ENCODE data around the gene ASB3. TPM values are rescaled to one million over a fixed set of nuclear protein-coding genes. Genes with fewer than 3 reads are reported as not detected.
"Not testable (repeated sequence)": the region's sequence is repeated elsewhere in the genome, so short reads cannot be mapped to it uniquely, and the experiment has no call there.

Gene ASB3
- total RNA-seq, 1 experiment from 2014 or later: 12.9 TPM

DNA sequence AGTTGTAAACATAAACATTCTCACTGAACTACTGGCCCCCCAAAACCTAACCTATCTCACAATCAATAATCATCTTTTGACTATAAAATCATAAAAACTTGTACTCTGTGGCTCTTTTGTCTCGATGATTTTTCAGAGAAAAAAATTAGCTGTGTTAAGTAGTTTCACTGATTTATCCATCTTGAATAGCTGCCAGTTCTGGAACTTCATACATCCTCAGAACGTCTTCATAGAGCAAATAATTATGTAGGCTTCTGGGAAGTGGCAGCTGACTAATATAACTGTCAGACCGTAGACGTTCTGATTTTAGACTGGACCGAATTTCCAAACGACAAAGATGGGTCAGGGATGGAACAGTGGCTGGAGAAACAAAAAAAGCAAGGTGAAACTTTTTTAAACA lies 116.4 kb downstream of the ASB3 start:
- Histone ChIP-seq H3K27me3 (ENCODE audit: control insufficient read depth, insufficient read depth, low read length) (no peaks in the 10 kb centered on the region), H3K9me3 (ENCODE audit: control insufficient read depth, insufficient read depth, low read depth, low read length) (no peaks in the 10 kb centered on the region), H3K4me1 (ENCODE audit: control insufficient read depth, insufficient read depth, low read length) (no peaks in the 10 kb centered on the region), H3K36me3 (ENCODE audit: control insufficient read depth, insufficient read depth, low read length) (no peaks in the 10 kb centered on the region), H3K4me3 (ENCODE audit: low read depth in 2 of 2, low read length in 2 of 2) (no peak overlapping the region), H3K27ac (ENCODE audit: low read length) (no peak overlapping the region)
- no TSS peak for BruUV-seq (replicated peaks)
- intact Hi-C loops (cut with micrococcal nuclease; ENCODE audit: unreplicated experiment): no loop called here
- in situ Hi-C loops (cut with HindIII; ENCODE audit: low pct_unique_long_range_greater_than_20kb, low sequenced_read_pairs): no loop called here
- no peak for ATAC-seq
- ChIA-PET CTCF (no interaction called here), POLR2A (no interaction called here)
- no peak for DNase-seq (ENCODE audit: low read depth, low spot score)
- TF ChIP-seq TCF7L2 (IDR thresholded peaks at IDR 0.05; ENCODE audit: low read depth, low read length) (no peak), SIN3A (IDR thresholded peaks at IDR 0.05; ENCODE audit: borderline replicate concordance, insufficient read depth, low read depth, low read length) (no peak), POLR2AphosphoS5 (IDR thresholded peaks at IDR 0.05; ENCODE audit: low read depth, low read length) (no peak), CTCF (IDR thresholded peaks at IDR 0.05) (no peak)
- TF ChIP-seq, protein P1, sequence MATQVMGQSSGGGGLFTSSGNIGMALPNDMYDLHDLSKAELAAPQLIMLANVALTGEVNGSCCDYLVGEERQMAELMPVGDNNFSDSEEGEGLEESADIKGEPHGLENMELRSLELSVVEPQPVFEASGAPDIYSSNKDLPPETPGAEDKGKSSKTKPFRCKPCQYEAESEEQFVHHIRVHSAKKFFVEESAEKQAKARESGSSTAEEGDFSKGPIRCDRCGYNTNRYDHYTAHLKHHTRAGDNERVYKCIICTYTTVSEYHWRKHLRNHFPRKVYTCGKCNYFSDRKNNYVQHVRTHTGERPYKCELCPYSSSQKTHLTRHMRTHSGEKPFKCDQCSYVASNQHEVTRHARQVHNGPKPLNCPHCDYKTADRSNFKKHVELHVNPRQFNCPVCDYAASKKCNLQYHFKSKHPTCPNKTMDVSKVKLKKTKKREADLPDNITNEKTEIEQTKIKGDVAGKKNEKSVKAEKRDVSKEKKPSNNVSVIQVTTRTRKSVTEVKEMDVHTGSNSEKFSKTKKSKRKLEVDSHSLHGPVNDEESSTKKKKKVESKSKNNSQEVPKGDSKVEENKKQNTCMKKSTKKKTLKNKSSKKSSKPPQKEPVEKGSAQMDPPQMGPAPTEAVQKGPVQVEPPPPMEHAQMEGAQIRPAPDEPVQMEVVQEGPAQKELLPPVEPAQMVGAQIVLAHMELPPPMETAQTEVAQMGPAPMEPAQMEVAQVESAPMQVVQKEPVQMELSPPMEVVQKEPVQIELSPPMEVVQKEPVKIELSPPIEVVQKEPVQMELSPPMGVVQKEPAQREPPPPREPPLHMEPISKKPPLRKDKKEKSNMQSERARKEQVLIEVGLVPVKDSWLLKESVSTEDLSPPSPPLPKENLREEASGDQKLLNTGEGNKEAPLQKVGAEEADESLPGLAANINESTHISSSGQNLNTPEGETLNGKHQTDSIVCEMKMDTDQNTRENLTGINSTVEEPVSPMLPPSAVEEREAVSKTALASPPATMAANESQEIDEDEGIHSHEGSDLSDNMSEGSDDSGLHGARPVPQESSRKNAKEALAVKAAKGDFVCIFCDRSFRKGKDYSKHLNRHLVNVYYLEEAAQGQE (IDR thresholded peaks at IDR 0.05; ENCODE audit: insufficient read depth in 1 of 2, low read depth in 2 of 2, low read length in 1 of 2): no peak

- no peaks in the 10 kb centered on the region for H3K27me3 ChIP-seq (ENCODE audit: control insufficient read depth, insufficient read depth, low read length)
- BruUV-seq (replicated peaks): no TSS peak
- H3K4me1 ChIP-seq (ENCODE audit: control insufficient read depth, insufficient read depth, low read length): no peaks in the 10 kb centered on the region
- ChIA-PET POLR2A (interaction anchor here (0.7 kb wide), 1 partner anchor 16 kb away, joined by 3 read pairs; no protein-coding TSS in a partner anchor), CTCF (interaction anchor here (0.7 kb wide), 1 partner anchor 1873 kb away, joined by 9 read pairs; no protein-coding TSS in a partner anchor)
- intact Hi-C loops (cut with micrococcal nuclease; ENCODE audit: unreplicated experiment) (no loop called here), in situ Hi-C loops (cut with HindIII; ENCODE audit: low pct_unique_long_range_greater_than_20kb, low sequenced_read_pairs) (no loop called here)
- DNase-seq (ENCODE audit: low read depth, low spot score) (no peak), ATAC-seq (no peak)
- TF ChIP-seq TCF7L2 (IDR thresholded peaks at IDR 0.05; ENCODE audit: low read depth, low read length) (no peak), SIN3A (IDR thresholded peaks at IDR 0.05; ENCODE audit: borderline replicate concordance, insufficient read depth, low read depth, low read length) (no peak), POLR2AphosphoS5 (IDR thresholded peaks at IDR 0.05; ENCODE audit: low read depth, low read length) (no peak), CTCF (IDR thresholded peaks at IDR 0.05) (no peak)
- TF ChIP-seq, protein P1 (IDR thresholded peaks at IDR 0.05; ENCODE audit: insufficient read depth in 1 of 2, low read depth in 2 of 2, low read length in 1 of 2): no peak
- no peaks in the 10 kb centered on the region for H3K9me3 ChIP-seq (ENCODE audit: control insufficient read depth, insufficient read depth, low read depth, low read length)
- H3K27ac ChIP-seq (ENCODE audit: low read length): no peak overlapping the region
- H3K4me3 ChIP-seq (ENCODE audit: low read depth in 2 of 2, low read length in 2 of 2): no peak overlapping the region
- no peaks in the 10 kb centered on the region for H3K36me3 ChIP-seq (ENCODE audit: control insufficient read depth, insufficient read depth, low read length)
These were observed 118.1 kb downstream of the ASB3 start for GRCh38 chr2:53668624-53669026.

- POLR2A ChIA-PET; H3K36me3 ChIP-seq (ENCODE audit: control insufficient read depth, insufficient read depth, low read length); ATAC-seq; DNase-seq (ENCODE audit: low read depth, low spot score); in situ Hi-C loops (cut with HindIII; ENCODE audit: low pct_unique_long_range_greater_than_20kb, low sequenced_read_pairs); intact Hi-C loops (cut with micrococcal nuclease; ENCODE audit: unreplicated experiment); CTCF ChIA-PET; BruUV-seq (replicated peaks); H3K27ac ChIP-seq (ENCODE audit: low read length); H3K9me3 ChIP-seq (ENCODE audit: control insufficient read depth, insufficient read depth, low read depth, low read length); H3K4me1 ChIP-seq (ENCODE audit: control insufficient read depth, insufficient read depth, low read length); H3K4me3 ChIP-seq (ENCODE audit: low read depth in 2 of 2, low read length in 2 of 2); H3K27me3 ChIP-seq (ENCODE audit: control insufficient read depth, insufficient read depth, low read length): not testable (repeated sequence)
These were observed 119.6 kb downstream of the ASB3 start for GRCh38 chr2:53667130-53667529.

Measured in Panc1 (cell line).